Astrocyte of the spinal cord (primary cell): Measurements from ENCODE around the gene KIF25.

Experiments used
- DNase-seq: peaks from one replicate; pipeline ENCODE4 v3.0.0; 2011; ENCODE audit warnings: low read depth, low spot score
- H3K4me3 ChIP-seq: 2 replicates; pipeline ENCODE4 v1.5.1; 2011; ENCODE audit warnings: low read depth, mild to moderate bottlenecking, low read length, moderate library complexity
- CTCF ChIP-seq: IDR thresholded peaks from 2 replicates; pipeline ENCODE4 v1.5.1; 2012; ENCODE audit warnings: low read depth, mild to moderate bottlenecking, low read length, inconsistent platforms
- in situ Hi-C: cut with HindIII; loops from 2 replicates; pipeline ENCODE4 v1.10.0; 2017; ENCODE audit warnings: low sequenced_read_pairs

Gene KIF25

GRCh38 chr6:168043193-168043847, 45.8 kb downstream of the KIF25 start:
- H3K4me3 ChIP-seq = no peak overlapping the region
- in situ Hi-C loops = no loop called here
- DNase-seq = no peak
- TF ChIP-seq CTCF = no peak

GRCh38 chr6:168043848-168044415, 46.5 kb downstream of the KIF25 start:
- TF ChIP-seq CTCF = no peak
- no peak overlapping the region for H3K4me3 ChIP-seq
- DNase-seq = no peak
- in situ Hi-C loops = no loop called here

- DNase-seq = no peak
- no peak for TF ChIP-seq CTCF
- H3K4me3 ChIP-seq = no peak overlapping the region
- in situ Hi-C loops = no loop called here
Observed at GRCh38 chr6:168044521-168045130, 47.2 kb downstream of the KIF25 start.

GRCh38 chr6:168045141-168045691, 47.7 kb downstream of the KIF25 start:
- no peak for TF ChIP-seq CTCF
- no peak for DNase-seq
- in situ Hi-C loops = no loop called here
- no peak overlapping the region for H3K4me3 ChIP-seq

GRCh38 chr6:168045706-168046620, 48.5 kb downstream of the KIF25 start:
- no peak for DNase-seq
- no peak for TF ChIP-seq CTCF
- H3K4me3 ChIP-seq = no peak overlapping the region
- in situ Hi-C loops = no loop called here

GRCh38 chr6:168046696-168047095, 49.2 kb downstream of the KIF25 start:
- no peak overlapping the region for H3K4me3 ChIP-seq
- in situ Hi-C loops = no loop called here
- DNase-seq = no peak
- TF ChIP-seq CTCF = no peak
